GM19438 (cell line): ENCODE measurements around the gene RNF31.
"Not testable (repeated sequence)": the region's sequence is repeated elsewhere in the genome, so short reads cannot be mapped to it uniquely, and the experiment has no call there.

Source experiments
- ATAC-seq: cut with Tn5 transposase; IDR thresholded peaks from one replicate; pipeline ENCODE4 v1.9.1; 2021; ENCODE audit warnings: low read depth; ENCODE audit not compliant: unreplicated experiment

Gene RNF31

DNA sequence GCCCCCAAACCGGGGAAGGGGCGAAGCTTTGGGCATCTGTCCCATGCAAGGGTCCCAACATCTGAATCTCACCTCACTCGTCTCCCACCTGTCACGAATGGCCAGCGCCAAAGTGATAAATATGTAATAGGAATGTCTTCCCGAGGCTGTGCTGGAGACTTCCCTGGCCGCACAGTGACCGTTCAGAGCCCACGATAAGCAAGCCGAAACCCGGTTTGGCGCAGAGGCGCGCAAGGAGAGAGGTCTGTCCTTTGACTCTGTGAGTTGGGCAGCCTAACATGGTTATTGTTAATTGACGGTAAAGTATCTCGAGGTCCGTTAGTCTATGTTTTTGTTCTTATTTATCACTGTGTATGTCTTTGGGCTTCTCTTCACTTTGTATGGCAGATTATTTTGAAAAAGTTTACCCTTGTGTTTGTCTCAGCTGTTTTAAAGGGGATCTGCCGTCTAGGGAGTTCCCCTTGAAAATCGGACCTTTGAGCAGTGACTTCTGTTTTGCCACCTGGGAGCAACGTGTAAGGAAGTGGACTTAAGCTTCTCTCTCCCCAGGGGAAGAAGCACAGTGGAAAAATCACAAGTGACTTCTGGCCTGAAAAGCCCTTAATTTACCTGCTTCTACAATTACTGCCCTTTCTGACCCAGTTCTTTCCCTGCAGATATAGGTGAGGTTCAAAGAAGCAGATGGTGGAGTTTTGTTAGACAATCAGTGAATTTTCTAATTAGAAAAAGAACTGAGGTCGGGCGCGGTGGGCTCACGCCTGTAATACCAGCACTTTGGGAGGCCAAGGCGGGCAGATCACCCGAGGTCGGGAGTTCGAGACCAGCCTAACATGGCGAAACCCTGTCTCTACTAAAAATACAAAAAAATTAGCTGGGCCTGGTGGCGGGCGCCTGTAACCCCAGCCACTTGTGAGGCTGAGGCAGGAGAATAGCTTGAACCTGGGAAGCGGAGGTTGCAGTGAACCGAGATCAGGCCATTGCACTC, 49.1 kb downstream of the RNF31 start:
- peak; percentile 30 for ATAC-seq

DNA sequence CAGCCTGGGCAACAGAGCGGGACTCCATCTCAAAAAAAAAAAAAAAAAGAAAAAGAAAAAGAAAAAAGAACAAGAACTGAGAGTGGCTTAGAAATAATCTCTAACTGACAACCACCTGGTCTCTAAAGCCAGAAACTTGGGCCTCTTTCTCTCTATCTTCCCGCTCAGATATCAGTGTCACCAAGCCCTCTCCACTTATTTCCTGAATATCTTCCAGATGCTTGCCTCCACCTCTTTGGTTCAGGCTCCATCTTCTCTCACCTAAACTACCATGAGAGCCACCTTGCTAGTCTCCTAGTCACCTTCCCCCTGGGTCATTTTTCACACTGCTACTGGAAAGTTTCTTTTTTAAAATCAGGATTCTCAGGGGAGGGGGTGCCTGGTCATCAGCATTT, 49.8 kb downstream of the RNF31 start:
- ATAC-seq: no peak

DNA sequence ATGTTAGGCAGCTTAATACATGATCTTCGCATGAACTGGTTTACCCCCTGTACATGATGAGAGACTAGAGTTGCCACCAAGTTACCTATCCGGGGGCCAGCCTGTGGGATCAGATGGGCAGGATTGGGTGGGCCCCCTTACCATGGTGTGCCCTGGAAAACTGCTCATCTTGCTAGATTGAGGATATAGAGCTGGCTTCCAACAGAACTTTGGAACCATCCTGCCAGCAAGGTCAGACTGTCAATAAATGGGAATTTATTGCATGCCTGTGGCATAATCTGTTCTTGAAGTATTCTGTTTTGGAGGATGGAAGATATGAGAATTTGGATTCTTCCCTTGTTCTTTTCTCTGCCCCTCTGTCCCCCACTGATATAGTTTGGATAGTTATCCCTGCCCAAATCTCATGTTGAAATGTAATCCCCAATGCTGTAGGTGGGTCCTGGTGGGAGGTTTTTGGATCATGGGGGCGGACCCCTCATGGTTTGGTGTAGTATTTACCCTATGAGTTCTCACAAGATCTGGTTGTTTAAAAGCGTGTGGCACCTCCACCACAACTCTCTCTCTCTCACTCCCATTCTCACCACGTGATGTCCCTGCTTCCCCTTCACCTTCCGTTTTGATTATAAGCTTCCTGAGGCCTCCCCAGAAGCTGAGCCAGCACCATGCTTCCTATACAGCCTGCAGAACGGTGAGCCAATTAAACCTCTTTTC, 51.7 kb downstream of the RNF31 start:
- no peak for ATAC-seq

DNA sequence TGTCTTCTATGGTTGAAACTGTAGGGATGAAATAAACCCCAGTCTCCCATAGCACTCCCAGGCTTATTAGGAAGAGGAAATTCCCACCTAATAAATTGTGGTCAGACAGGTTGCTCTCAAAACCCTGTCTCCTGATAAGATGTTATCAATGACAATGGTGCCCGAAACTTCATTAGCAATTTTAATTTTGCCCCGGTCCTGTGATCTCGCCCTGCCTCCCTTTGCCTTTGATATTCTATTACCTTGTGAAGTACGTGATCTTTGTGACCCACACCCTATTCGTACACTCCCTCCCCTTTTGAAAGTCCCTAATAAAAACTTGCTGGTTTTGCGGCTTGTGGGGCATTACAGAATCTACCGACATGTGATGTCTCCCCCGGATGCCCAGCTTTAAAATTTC, 55.2 kb downstream of the RNF31 start:
- ATAC-seq: not testable (repeated sequence)

DNA sequence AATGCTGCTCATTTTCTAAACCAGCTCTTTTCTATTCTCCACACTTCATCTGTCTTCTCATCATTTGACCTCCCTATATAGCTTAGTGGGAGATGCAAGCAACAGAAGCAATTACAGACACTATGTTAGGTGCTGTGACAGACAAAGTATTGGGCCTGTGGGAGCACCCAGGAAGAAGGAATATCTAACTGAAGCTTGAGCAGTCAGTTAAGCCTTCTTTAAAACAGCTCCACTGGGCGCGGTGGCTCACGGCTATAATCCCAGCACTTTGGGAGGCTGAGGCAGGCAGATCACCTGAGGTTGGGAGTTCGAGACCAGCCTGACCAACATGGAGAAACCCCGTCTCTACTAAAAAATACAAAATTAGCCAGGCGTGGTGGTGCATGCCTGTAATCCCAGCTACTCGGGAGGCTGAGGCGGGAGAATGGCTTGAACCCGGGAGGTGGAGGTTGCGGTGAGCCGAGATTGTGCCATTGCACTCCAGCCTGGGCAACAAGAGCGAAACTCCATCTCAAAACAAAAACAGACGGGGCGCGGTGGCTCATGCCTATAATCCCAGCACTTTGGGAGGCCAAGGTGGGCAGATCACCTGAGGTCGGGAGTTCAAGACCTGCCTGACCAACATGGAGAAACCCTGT, 56.1 kb downstream of the RNF31 start:
- ATAC-seq: not testable (repeated sequence)

DNA sequence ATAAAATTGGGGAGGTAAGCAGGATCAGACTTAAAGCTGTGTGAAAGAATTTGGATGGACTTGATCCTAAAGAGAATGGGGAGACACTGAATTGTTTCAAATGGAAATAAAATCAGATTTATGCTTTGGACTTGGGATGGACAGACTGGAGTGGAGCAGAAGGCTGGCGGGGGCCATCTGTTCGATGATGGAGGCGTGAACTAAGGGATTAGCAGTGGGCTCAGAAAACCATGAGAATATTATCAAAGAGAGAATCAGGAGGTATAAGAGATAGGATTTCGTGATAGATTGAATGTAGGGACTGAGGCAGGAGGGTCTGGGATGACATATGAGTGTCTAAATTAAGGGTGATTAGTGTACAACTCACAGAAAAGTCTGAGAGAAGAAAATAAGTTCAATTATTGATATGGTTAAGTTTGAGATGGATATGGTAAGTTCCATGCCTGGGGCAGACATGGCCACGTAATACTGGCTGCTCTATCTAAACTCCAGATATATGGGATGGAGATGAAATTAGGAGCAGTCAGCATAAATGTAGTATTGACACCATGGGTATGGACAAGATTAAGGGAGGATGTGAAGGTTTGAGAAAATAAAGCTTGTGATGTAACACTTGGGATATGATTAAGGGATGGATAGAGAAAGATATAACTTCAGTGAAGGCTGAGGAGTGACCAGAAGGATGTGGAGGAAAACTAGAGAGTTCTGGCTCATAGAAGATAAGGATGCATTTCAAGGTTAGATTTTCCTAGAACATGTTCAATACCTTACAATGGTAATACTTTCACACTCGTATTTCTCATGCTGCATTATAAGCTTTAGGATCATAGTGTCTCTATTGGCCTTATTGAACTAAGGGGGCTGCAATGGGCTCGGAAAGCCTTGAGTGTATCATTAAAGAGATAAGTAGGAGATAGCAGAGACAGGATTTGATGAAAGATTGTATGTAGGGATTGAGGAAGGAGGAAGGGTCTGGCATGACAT, 57.2 kb downstream of the RNF31 start:
- no peak for ATAC-seq

DNA sequence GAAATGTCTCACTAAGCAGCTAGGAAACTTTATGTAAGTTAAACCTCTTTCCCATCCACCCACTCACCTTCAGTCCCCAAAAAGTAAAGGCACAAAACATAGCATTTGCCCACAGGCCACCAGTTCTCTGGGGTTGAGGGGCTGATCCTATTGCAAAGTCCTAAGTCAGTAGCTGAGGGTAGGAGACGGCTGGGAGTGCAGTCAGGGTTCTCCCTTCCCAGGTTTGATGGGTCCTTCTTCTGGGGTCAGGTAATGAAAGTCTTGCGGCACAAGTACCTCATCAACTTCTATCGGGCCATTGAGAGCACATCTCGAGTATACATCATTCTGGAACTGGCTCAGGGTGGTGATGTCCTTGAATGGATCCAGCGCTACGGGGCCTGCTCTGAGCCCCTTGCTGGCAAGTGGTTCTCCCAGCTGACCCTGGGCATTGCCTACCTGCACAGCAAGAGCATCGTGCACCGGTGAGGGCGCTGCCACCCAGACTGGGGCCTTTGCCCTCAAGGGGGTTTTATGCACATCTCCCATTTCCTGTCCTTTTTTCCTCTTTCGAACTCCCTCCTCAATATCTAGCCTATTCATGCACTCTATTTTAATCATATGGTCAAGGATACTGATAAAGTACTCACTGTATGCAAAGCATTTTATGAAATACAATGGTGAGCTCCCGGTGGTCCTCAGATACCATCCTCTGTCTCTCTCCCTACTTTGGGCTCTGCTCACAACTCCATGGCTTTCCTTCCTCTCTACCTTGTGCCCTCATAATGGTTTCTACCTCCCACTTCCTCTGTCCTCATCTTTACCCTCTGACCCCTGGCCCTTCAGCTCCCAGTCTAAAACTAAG, 59.2 kb downstream of the RNF31 start:
- no peak for ATAC-seq

DNA sequence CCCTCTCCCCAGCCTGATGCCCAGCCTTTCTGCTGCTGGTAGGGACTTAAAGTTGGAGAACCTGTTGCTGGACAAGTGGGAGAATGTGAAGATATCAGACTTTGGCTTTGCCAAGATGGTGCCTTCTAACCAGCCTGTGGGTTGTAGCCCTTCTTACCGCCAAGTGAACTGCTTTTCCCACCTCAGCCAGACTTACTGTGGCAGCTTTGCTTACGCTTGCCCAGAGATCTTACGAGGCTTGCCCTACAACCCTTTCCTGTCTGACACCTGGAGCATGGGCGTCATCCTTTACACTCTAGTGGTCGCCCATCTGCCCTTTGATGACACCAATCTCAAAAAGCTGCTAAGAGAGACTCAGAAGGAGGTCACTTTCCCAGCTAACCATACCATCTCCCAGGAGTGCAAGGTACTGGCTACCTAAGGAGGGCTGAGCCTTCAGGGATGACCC, 59.8 kb downstream of the RNF31 start:
- no peak for ATAC-seq

DNA sequence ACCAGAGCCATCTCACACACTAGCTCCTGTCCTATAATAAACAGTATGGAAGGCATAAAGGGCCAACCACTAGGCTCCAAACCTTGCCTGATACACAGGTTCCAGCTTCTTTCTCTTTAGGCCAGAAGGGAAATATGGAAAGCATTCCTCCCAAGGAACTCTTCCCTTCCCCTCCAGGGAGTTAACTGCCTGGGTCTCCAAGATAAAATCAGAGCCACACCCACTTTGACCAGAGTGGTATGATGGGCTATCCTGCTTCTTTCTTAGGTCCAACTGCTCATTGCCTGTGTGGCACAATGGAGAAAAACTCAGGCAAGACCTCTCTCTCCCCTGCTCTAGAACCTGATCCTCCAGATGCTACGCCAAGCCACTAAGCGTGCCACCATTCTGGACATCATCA, 60.3 kb downstream of the RNF31 start:
- ATAC-seq: no peak
